GM18951 (cell line): Measurements from ENCODE around the gene PRPF19.
A peak's percentile ranks its signal among the peaks of the same experiment; 100 is the strongest.

Experiments used
- POLR2A ChIP-seq: IDR thresholded peaks from 4 replicates; pipeline ENCODE4 v1.6.1; 2011; ENCODE audit warnings: mild to moderate bottlenecking; ENCODE audit not compliant: insufficient read length, insufficient read depth; ENCODE audit errors: extremely low read depth
- in situ Hi-C: fragments of 300-500 bp; cut with MboI; formaldehyde crosslinking; loops from one replicate; pipeline ENCODE4 v1.12.0; 2022; ENCODE audit warnings: low sequenced_read_pairs, mixed read lengths, inconsistent platforms; ENCODE audit not compliant: unreplicated experiment

Gene PRPF19

DNA sequence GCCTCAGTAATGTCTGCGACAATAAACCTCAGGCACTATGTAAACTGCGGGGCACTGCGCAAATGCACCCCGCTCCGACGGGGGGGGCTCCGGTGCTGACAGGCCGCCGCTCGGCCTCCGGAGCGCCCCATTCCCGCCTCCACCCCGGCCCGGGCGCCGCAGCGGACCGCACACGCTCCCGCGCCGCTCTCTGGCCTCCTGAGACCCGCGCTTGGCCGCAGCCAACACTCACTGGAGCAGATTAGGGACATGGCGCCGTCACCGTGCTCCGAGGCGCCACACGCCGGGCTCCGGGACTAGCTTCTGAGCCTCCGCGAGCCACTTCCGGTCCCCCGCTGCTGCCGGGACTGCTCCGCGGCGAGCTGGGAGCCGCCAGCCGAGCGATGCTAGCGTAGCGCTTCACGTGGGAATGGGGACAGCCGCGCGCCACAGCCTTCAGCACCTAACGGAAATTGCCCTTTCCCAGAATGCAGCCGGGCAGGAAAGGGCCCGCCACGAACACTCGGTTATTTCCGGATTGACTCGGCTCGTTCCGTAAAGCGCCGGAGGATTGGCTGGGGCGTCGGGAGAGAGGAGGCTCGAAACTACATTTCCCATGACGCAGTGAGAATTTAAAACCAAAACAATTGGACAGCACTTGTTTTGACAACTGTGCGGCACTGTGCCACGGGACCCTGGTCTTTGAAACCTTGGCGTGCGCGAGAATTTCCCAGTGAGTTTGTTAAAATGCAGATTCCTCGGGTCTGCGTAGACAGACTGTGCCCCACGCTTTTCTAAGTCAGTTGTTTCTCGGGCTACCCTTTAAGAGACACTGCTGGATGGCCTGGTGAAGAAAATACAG, at the start of gene PRPF19:
TSS of gene PRPF19 (minus strand) at position 454 of the 841 bp plus-strand sequence. CDS start at position 251, 203 bp downstream.
- in situ Hi-C loops: no loop called here
- TF ChIP-seq POLR2A: peak; percentile 92

DNA sequence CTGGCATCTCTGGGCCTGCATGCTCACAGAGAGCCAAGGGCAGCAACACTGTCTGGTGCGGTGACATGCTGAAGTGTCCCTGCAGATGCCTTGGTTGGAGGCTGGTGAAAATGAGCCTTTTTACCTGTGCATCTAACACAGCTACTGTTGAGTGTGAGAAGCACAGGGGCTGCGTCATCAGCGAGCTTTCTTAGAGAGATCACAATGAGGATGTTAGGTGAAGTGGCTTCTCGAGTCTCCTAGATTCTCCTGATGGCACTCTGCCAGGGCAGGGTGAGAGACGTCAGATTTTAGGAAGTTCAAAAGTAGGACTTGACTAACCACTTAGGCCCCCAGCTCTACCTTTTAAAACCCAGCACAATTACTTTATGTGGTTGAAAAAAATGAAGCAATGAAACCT, 49.2 kb upstream of the PRPF19 start:
- no peak for TF ChIP-seq POLR2A
- in situ Hi-C loops: no loop called here

DNA sequence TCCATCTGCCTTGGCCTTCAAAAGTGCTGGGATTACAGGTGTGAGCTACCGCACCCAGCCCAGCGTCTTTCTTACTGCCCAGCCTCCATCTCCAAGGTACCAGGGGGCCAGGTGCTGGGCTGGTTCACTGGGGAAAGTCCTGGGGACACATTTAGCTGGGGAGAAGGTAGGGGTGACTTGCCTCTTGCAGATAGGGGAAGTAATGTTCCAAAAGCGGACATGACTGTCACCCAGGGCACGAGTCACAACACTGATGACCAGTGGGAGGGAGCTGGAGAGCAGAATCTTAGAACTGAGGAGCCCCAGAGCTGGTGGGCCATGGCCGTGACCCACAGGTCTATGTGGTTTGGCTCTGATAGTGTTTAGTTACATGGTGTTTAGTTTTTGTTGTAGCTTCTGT, 48.0 kb upstream of the PRPF19 start:
- TF ChIP-seq POLR2A: no peak
- in situ Hi-C loops: no loop called here

DNA sequence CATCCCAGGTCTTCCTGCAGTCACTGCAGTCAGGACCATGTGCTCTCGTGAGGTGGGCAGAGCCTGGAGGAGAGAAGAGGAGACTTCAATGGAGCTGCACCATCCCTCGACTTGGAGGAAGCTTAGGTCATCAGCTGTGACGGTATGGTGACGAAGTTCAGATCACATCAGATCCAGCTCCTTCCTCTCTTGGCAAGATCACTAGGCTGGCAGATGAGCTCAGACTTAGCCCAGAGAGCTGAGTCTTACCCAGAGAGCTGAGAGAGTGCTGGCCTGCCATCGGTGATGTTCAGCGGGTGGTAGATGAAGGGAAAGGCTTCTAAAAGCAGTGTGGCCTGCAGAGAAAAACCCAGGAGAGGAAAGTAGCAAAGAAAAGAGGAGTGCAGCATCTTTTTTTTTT, 47.4 kb upstream of the PRPF19 start:
- in situ Hi-C loops: no loop called here
- no peak for TF ChIP-seq POLR2A

DNA sequence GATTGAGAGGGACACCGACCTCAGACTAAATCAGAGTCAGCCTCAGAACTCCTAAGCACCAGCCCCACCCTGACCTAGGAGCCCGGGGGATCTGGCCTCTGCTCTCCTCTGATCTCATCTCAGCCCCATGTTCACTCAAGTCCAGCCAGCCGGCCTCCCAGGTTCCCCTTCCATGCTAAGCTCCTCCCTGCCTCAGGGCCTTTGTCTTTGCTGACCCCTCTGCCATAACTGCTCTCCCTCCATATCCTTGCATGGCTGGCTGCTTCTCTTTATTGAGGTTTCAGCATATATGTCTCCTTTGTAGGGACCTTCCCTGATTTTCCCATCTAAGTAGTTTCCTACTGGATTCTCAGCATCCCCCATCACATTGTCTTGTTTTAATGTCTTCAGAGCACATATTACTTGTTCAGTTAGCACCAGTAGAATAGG, 46.4 kb upstream of the PRPF19 start:
- in situ Hi-C loops: no loop called here
- peak; percentile 43 for TF ChIP-seq POLR2A

DNA sequence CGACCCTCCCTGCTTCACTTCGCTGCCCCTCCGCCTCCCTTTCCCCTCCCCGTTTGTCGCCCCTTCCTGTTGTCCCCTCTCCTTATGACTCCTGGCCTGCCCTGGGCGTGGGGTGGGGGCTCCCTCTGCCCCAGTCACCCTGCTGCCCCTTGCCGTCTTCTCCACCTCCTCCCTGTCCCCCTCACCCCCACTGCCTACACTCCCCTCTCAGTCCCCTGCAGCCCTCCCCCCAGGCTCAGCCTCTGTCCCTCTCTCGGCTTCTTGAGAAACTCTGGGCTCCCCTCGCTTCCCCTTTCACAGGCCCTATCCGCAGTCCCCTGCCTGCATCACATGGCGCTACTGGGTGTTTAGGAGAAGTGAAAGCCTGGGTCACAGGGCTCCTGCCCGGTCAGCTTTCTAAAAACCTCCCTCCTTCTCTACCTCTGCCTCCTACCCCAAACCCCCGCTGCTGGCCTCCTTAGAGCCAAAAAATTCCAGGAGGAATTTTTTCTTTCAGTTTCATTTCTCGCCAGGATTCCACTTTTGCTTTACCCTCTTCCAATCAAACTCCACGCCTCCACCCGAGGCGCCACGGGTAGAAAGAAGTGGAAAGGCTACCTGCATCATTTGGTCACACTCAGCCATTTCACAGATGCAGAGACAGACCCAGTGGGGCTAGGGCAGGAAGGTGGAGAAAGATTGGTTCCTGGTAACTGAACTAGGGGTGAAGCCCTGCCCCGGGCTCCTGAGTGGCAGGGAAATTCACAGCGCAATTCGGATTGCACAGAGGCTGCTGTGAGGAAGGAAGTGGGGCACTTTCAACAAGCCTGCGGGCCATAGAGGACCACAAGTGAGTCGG, 45.7 kb upstream of the PRPF19 start, which contains the start of gene SLC15A3:
TSS of gene SLC15A3 (minus strand) at position 273 of the 838 bp plus-strand sequence. CDS start 625 bp downstream, outside the sequence.
- peak; percentile 48 for TF ChIP-seq POLR2A
- in situ Hi-C loops: no loop called here

DNA sequence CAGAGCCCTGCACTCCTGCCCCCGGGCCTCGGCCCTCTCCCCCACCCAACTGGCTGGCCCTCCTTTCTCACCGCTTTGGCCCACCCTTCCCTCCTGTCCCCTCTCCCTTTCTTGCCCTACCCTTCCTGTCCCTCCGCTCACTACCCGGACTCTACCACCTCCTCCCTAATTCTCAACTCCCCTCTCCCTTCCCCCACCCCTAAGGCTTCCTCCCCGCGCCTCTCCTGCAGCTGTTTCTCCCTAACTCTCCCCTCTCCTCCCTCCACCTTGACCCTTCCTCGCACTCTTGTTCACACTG, 45.2 kb upstream of the PRPF19 start:
- no peak for TF ChIP-seq POLR2A
- in situ Hi-C loops: no loop called here

DNA sequence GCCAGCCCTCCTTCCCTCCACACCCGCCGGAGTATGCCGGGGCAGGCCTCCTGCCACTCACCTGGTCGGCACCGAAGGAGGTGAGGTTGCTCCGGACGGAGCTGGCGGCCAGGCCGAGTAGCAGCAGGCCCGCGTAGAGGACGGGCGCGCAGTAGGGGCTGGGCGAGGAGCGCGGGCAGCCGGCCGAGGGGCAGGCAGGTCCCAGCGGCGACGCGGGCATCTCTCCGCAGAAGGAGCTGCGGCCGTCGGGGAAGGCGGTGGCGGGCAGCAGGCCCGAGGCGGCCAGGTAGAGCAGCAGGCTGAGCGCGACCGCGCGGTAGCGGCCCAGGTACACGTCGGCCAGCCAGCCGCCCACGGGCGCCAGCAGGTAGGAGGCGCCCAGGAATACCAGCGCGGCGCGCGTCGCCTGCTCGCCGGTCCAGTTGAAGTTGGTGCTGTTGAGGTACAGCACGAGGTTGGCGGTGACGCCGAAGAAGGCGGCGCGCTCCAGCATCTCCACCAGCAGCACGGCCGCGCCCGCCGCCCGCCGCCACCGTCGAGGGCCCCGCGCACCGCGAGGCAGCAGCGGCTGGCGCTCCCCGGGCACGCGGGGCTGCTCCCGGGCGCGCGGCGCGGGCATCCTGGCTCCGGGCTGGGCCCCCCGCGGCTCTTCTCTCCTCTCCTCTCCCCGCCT, 44.7 kb upstream of the PRPF19 start:
- peak; percentile 47 for TF ChIP-seq POLR2A
- in situ Hi-C loops: no loop called here

DNA sequence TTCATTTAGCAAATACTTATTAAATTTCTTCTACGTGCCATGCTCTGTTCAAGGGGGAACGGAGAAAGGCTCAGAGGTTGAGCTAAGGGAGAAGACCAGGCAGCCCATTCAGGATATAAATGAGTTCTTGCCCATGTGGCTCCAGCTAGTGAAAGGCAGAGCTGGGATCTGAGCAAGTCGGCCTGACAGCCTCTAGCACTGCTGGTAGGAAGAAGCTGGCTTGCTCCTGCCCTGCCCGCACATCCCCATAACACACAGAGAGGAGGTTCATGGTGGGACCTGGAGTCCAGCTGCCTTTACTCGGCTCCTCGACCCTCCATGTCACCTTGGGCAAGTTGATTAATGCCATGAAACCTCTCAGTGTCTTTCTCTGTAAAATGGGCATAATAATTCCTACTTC, 43.6 kb upstream of the PRPF19 start:
- TF ChIP-seq POLR2A: no peak
- in situ Hi-C loops: no loop called here

DNA sequence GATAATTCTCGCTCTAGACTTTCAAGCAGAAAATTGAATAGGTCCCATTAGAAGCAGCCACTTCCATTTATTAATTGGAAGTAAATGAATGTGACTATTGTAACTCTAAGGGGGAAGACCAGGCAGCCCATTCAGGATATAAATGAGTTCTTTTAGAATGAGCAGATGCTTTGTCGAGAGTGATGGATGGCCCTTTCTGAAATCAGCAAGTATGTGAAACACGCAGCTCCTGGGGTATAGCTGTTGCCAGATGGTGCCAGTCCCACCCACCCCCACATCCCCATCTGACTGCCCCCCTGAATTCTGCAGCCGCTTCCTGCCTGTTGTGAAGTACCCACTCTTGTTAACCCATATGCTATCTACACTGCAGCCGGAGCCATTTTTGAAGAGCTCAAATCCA, 41.9 kb upstream of the PRPF19 start:
- in situ Hi-C loops: no loop called here
- TF ChIP-seq POLR2A: no peak

DNA sequence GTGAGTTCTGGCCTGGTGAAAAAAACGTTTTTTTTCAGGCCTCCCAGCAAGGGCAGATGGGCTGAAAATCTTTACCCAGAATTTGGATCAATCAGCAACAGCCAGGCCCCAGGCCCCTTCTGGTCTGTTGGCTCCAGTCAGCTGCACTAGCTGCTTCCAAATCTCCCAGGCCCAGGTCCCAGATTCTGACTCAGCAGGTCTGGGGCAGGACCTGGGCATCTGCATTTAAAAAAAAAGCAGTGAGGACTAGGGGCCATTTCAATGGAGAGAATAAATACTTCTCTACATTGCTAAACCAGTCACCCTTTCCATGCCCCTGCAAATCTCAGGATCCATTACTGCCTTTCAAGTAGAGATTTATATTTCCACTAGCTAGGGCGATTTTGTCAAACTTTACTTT, 41.3 kb upstream of the PRPF19 start:
- TF ChIP-seq POLR2A: no peak
- in situ Hi-C loops: no loop called here

DNA sequence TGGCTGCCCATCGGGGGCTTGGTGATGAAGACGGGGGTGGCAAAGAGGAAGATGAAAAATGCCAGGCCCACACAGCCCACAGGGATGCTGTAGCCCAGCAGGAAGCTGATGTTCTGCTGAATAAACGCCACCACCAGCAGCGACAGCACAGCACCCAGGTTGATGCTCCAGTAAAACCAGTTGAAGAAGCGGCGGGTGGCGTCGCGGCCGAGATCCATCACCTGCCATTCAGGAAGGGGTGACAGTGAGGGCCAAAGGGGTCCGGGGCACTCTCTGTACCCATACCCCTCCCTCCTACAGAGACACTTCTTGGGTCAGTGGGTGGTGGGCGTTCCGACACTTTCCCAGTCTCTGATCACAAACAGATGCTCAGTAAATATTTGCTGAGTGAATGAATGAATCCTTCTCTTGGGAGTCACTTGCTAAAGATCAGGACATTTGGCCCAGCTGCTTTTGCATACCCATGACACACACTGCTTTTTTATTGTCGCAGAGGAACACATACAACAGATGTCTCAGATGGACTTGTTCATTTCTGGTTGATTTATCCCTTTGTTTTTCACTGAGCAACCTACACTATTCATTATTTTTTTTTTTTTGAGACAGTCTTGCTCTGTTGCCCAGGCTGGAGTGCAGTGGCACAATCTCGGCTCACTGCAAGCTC, 40.3 kb upstream of the PRPF19 start:
- in situ Hi-C loops: no loop called here
- no peak for TF ChIP-seq POLR2A

DNA sequence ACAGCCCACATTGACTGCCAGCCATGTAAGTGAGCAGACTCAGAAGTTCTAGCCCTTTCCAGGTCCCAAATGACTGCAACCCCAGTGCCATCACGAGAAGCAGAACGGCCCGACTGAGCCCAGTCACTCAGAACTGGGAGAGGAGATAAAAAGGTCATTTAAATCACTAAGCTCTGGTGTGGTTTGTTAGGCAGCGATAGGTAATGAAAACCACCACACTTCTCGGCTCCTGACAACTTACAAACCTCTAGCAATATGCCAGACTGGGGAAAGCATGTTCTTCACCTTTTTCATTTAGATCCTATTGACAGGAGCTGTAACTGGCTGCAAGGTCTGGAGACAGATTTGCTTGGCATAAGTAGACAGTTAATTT, 38.9 kb upstream of the PRPF19 start:
- TF ChIP-seq POLR2A: no peak
- in situ Hi-C loops: no loop called here
